Lung (tissue), 16 donors: ENCODE measurements around the gene NIPAL4. TPM values are rescaled to one million over a fixed set of nuclear protein-coding genes. Genes with fewer than 3 reads are reported as not detected.
"Not testable (repeated sequence)": the region's sequence is repeated elsewhere in the genome, so short reads cannot be mapped to it uniquely, and the experiment has no call there.

ENCODE experiments used
- ATAC-seq: fragments of 200-7000 bp; cut with Tn5 transposase; one replicate; pipeline ENCODE4 v1.9.1; 2020; ENCODE audit warnings: moderate number of reproducible peaks; ENCODE audit not compliant: insufficient read depth, low FRiP score
- DNase-seq, 3 donors: peaks; one replicate each; pipeline ENCODE4 v3.0.0-alpha.2; 2013 to 2017
- H3K27ac ChIP-seq, 2 donors: one replicate each; pipeline ENCODE4 v1.5.1; 2013; ENCODE audit warnings: mild to moderate bottlenecking in 2 of 2, moderate library complexity in 2 of 2, control low read depth in 1 of 2, inconsistent platforms in 1 of 2, low read depth in 1 of 2, low read length in 1 of 2
- H3K27me3 ChIP-seq, 3 donors: one replicate each; pipeline ENCODE4 v1.5.1; 2013; ENCODE audit warnings: low read length in 2 of 3; ENCODE audit not compliant: control insufficient read depth in 3 of 3, insufficient read depth in 3 of 3
- H3K36me3 ChIP-seq, 4 donors: one replicate each; pipeline ENCODE4 v1.5.1; 2013; ENCODE audit warnings: low read length in 4 of 4, mild to moderate bottlenecking in 1 of 4, moderate library complexity in 1 of 4; ENCODE audit not compliant: control insufficient read depth in 4 of 4, insufficient read depth in 4 of 4
- H3K4me1 ChIP-seq, 5 donors: one replicate each; pipeline ENCODE4 v1.5.1; 2013; ENCODE audit warnings: low read length in 5 of 5, mild to moderate bottlenecking in 2 of 5, moderate library complexity in 1 of 5; ENCODE audit not compliant: control insufficient read depth in 5 of 5, insufficient read depth in 5 of 5
- H3K4me3 ChIP-seq: one replicate; pipeline ENCODE4 v1.5.1; 2013; ENCODE audit warnings: mild to moderate bottlenecking, control low read depth, moderate library complexity
- H3K9ac ChIP-seq, 2 donors: one replicate each; pipeline ENCODE4 v1.5.1; 2013; ENCODE audit warnings: low read length in 2 of 2, control low read depth in 1 of 2; ENCODE audit not compliant: insufficient read depth in 1 of 2
- H3K9me3 ChIP-seq, 4 donors: one replicate each; pipeline ENCODE4 v1.5.1; 2013; ENCODE audit warnings: low read length in 3 of 4, mild to moderate bottlenecking in 1 of 4, moderate library complexity in 1 of 4; ENCODE audit not compliant: control insufficient read depth in 4 of 4, insufficient read depth in 3 of 4
- CTCF ChIP-seq: IDR thresholded peaks from 2 replicates; pipeline ENCODE4 v1.5.1; 2012; ENCODE audit warnings: mild to moderate bottlenecking; ENCODE audit errors: control extremely low read depth, extremely low read depth
- WGBS, 2 donors: extraction: QIAGEN DNeasy Blood & Tissue Kit; methylation state at CpG; one replicate each; pipeline ENCODE4 v1.1.7; 2013; 5-methylcytosine and 5-hydroxymethylcytosine counted together
- long read RNA-seq, 5 donors: transcript quantifications; one replicate each; lab custom pipeline, GENCODE V29; 2026
- polyA plus RNA-seq, 2 donors: library from polyadenylated mRNA; stranded (reverse); fragments of 200-250 nt; gene quantifications; one replicate each; pipeline ENCODE4 v1.2.1, GENCODE V29; 2013
- total RNA-seq, 2 donors: library from RNA; depleted of rRNA in 1 of 2; stranded (reverse); fragments of >200 nt in 1 of 2; gene quantifications; one replicate each; pipeline ENCODE4 v1.2.1, GENCODE V29; 2014 to 2021
- donor health status: control.
- donor health status: control.
- donor health status: Bipolar disorder and iron deficiency.
- donor health status: healthy.
- donor health status: DM: yes; HTN: yes; CAD: no.

NIPAL4 gene
- total RNA-seq (under 1 TPM; 0.17 to 0.55 TPM), polyA plus RNA-seq (1 to 10 TPM in 1 of 2 donors, under 1 TPM in 1; 0.04 to 1.7 TPM)
- long read RNA-seq, donor 1: 0 reads
- long read RNA-seq, donor 2: 0 reads
- long read RNA-seq, donor 3: 0 reads
- long read RNA-seq, donor 4: 0 reads
- long read RNA-seq, donor 5: 0 reads

- H3K9me3 ChIP-seq: peaks cover 0 to 2% (median 0%) of the 10 kb centered on the region in 4 donors
- H3K9ac ChIP-seq: no peak within 1 kb of the TSS
- peaks cover 0 to 8% (median 7%) of the 10 kb centered on the region in 5 donors for H3K4me1 ChIP-seq
- no peak within 1 kb of the TSS for H3K27ac ChIP-seq
- H3K27me3 ChIP-seq: peaks cover 0 to 28% (median 27%) of the 10 kb centered on the region in 3 donors
- TF ChIP-seq CTCF: no peak
- DNase-seq: peak in 1 of 3 donors; percentile 23
- WGBS, 2 donors: 2 to 3% methylated on average over 53 to 54 of the region's 54 CpGs
- no peak for ATAC-seq
- H3K36me3 ChIP-seq: no peaks in the 10 kb centered on the region
- H3K4me3 ChIP-seq: peak within 1 kb of the TSS; percentile 12
Measured at GRCh38 chr5:157459715-157460599, at the start of gene NIPAL4. TSS of gene NIPAL4 (plus strand) at chr5:157460213. CDS start at chr5:157460321, 108 bp downstream.

- Histone ChIP-seq H3K4me1 (no peaks in the 10 kb centered on the region), H3K27ac (no peak overlapping the region), H3K9ac (no peak overlapping the region), H3K27me3 (no peaks in the 10 kb centered on the region), H3K4me3 (no peak overlapping the region), H3K36me3 (no peaks in the 10 kb centered on the region), H3K9me3 (peaks cover 0 to 3% (median 0%) of the 10 kb centered on the region in 4 donors)
- ATAC-seq: no peak
- no peak for TF ChIP-seq CTCF
- DNase-seq: no peak
Measured at GRCh38 chr5:157415838-157416237, 44.2 kb upstream of the NIPAL4 start.

GRCh38 chr5:157419521-157419920, 40.5 kb upstream of the NIPAL4 start:
- not testable (repeated sequence) for ATAC-seq, H3K4me1 ChIP-seq, DNase-seq, H3K9me3 ChIP-seq, H3K36me3 ChIP-seq, H3K27me3 ChIP-seq, H3K27ac ChIP-seq, H3K4me3 ChIP-seq, H3K9ac ChIP-seq
- 97 to 99% methylated on average over 21 to 30 of the region's 30 CpGs for WGBS, 2 donors

GRCh38 chr5:157429920-157430319, 30.1 kb upstream of the NIPAL4 start:
- H3K36me3 ChIP-seq, DNase-seq, H3K27me3 ChIP-seq, H3K9ac ChIP-seq, H3K4me1 ChIP-seq, ATAC-seq, H3K9me3 ChIP-seq, H3K4me3 ChIP-seq, H3K27ac ChIP-seq: not testable (repeated sequence)
- WGBS, 2 donors: 94 to 96% methylated on average over 5 of the region's 5 CpGs
